Measurements from ENCODE around the gene MAP3K9.

The MAP3K9 gene

DNA sequence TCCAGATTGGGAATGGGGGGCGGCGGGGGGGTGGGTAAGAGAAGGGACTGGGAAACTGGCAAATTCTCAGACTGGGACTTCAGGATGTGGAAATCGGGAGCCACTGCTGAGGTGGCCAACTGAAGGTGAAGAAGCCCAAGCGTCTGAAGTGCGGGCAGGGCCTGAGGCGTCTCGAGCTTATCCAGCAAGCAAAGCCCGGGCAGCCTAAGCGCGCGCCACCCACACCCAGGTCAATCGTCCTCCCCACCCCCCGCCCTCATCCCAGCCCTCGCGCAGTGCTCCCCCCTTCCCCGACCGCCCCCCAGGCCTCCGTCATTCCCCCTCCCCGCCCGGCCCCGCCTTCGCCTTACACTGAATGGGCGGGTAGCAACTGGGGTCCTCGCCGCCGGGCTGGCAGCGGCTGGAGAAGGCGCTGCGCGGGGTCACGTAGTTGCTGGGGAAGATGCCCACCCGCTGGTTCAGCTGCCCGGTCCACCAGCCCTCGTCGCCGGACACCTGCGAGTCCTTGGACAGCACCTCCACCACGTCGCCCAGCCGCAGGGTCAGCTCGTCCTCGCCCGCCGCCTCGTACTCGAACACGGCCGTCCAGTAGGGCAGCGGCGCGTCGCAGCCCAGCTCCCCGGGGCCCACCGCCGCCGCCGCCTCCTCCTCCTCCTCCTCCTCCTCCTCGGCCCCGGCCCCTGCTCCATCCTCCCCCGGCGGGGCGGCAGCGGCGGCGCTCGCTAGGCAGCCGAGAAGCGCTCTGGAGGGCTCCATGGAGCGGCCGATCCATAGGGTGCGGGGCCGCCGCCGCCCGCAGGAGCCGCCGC, 693 bp downstream of the MAP3K9 start:
- Mint-ChIP-seq H3K27me3 (ENCODE audit: low read depth) (peaks cover 6% of the 10 kb centered on the region), H3K36me3 (ENCODE audit: low read depth) (peaks cover 2% of the 10 kb centered on the region), H3K9me3 (no peaks in the 10 kb centered on the region), H3K4me1 (ENCODE audit: low read depth) (peaks cover 5% of the 10 kb centered on the region), H3K4me3 (peak overlapping the region; percentile 86), H3K27ac (peak overlapping the region; percentile 70)
- DNase-seq (ENCODE audit: low spot score), result peak; percentile 15

DNA sequence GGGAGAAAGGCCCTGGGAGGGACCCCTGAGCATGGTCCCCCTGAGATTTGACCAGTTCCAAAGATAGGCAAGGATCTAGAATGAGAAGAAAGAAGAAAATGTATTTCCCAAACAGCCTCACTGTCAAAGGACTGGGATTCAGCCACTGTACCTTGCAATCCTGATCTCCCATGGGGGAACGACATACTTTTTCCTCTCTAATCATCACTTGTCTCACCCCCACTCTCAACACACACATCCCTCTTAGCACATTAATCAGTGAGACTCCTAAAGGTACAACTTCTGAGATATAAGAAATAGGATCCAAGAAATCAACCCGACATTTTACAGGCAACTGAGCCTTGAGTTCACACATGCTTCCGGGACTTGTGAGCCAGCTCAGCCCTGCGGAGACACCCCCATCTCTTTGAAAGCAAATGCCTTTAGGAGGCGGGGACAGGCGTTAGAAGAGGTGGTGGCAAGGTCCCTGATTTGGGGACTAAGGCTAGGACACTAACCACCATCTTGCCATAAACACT, 1.4 kb downstream of the MAP3K9 start:
- H3K4me1 Mint-ChIP-seq (ENCODE audit: low read depth), result peaks cover 5% of the 10 kb centered on the region
- H3K27me3 Mint-ChIP-seq (ENCODE audit: low read depth), result peaks cover 6% of the 10 kb centered on the region
- peak; percentile 57 for DNase-seq (ENCODE audit: low spot score)
- peak overlapping the region; percentile 70 for H3K27ac Mint-ChIP-seq
- H3K36me3 Mint-ChIP-seq (ENCODE audit: low read depth), result peaks cover 2% of the 10 kb centered on the region
- H3K9me3 Mint-ChIP-seq, result no peaks in the 10 kb centered on the region
- H3K4me3 Mint-ChIP-seq, result peak overlapping the region; percentile 86

DNA sequence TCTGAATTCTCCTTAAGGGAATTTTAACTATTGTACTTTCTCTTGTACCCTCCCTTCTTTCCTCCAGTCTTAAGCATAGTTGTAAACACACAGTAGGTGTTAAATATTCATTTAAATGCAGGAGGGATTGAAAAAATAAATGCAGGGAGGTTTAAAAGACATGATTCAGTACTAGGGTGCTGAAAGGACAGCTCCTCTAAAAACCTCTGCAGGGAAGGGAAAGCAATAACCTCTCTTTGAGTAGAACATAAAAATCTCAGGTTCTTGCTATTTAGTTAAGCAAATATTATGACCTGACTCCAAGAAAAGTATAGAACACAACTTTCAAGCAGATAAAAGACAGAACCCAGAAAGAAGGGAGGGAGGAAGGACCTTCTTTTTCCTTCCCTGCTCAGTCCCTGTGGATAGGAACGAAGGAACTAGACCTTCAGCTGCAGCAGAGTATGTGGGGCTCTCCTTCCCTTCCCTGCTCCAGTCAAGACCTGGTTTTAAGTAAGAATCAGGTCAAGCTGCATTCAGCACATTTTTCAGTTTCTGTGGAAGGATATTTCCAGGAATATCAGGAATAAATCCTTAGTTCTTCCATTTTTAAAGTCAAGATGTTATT, 4.7 kb downstream of the MAP3K9 start:
- peaks cover 7% of the 10 kb centered on the region for H3K36me3 Mint-ChIP-seq (ENCODE audit: low read depth)
- no peak overlapping the region for H3K4me3 Mint-ChIP-seq

DNA sequence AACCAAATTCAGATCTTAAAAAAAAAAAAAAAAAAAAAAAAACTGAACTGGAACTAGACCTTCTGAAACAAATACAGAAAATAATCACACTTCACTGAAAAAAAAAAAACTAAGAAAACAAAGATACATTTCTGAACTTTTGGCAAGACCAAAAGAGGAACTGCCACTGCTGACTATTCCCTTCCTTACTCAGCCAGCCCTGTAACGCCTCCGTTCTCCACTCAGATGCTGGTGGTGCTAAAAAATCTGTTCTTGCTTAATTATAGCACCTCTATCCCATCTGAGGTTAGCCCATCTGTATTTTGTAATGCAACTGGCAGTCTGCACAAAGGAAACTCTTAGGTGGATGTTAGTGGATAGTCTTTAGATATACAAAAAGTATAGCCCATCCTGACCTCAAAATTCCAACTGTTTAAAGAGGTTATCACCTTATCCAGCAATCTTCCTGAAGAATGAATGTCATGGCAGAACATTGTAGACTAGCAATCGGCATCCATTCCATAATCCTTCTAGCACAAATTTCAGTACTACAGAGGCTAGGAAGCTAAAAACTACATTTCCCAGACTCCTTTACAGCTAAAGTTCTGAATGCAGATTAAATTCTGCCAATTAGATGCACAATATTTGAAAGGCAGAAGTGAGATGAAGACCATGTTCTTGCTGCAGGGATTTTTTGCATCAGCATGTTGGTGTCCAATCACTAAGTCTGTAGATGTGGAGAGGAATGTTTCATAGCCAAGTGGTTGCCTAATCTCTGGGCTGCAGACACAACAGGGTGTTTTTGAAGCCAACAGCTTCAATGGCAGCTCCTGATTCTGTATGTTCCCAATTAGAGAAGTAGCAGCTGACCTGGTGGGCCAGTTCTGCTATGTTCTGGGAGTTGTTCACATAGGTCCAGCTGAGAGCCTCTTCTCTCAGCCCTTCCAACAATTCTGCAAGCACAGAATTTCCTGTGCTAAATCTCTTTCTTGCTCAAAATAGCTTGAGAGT, 5.7 kb downstream of the MAP3K9 start:
- Mint-ChIP-seq H3K27me3 (ENCODE audit: low read depth) (peaks cover 6% of the 10 kb centered on the region), H3K27ac (no peak overlapping the region), H3K4me3 (no peak overlapping the region), H3K36me3 (ENCODE audit: low read depth) (peaks cover 8% of the 10 kb centered on the region), H3K4me1 (ENCODE audit: low read depth) (peaks cover 5% of the 10 kb centered on the region), H3K9me3 (no peaks in the 10 kb centered on the region)
- DNase-seq (ENCODE audit: low spot score), result no peak

More for the DNA sequence above, 4.7 kb downstream of the MAP3K9 start:
- no peak for DNase-seq (ENCODE audit: low spot score)
- Mint-ChIP-seq H3K27ac (no peak overlapping the region), H3K9me3 (no peaks in the 10 kb centered on the region), H3K27me3 (ENCODE audit: low read depth) (peaks cover 6% of the 10 kb centered on the region), H3K4me1 (ENCODE audit: low read depth) (peaks cover 5% of the 10 kb centered on the region)

DNA sequence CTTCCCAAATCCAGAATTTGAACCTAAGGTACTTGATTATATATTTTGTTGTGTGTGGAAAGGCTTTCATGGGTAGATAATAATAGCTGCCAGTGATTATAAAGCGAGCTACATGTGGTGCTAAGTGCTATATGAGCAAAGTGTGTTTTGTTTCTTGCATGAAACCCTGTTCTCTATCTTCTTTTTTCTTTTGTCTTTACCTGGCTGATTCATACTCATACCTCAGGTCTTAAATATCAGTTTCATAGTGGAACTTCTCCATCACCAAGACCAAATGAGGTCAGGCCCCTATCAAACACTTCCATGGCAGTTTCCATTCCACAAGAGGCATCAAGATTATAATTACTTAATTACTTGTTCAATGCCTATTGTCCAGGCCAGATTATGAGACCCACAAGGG, 6.9 kb downstream of the MAP3K9 start:
- DNase-seq (ENCODE audit: low spot score), result no peak
- Mint-ChIP-seq H3K36me3 (ENCODE audit: low read depth) (peaks cover 6% of the 10 kb centered on the region), H3K27ac (no peak overlapping the region), H3K4me1 (ENCODE audit: low read depth) (peaks cover 2% of the 10 kb centered on the region), H3K9me3 (no peaks in the 10 kb centered on the region), H3K4me3 (no peak overlapping the region), H3K27me3 (ENCODE audit: low read depth) (peaks cover 2% of the 10 kb centered on the region)

DNA sequence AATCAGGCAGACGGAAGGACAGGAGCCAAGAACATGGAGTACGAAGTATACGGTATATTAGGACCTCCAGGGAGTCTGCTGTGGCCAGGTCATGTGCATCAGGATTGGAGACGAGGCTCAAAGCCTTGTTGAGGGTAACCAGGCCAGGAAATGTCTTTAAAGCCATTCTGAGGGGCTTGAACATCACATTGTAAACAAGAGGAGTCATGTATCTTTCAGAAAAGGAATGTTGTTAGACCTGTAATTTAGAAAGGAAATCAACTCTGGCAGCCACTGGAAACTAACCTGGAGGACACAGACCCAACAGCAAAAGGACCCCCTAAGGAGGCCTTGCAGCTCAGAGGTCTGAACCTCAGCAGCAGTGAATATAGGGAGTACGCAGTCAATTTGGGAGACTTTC, 7.5 kb downstream of the MAP3K9 start:
- Mint-ChIP-seq H3K4me1 (ENCODE audit: low read depth) (peaks cover under 1% of the 10 kb centered on the region), H3K27ac (no peak overlapping the region), H3K27me3 (ENCODE audit: low read depth) (peaks cover 1% of the 10 kb centered on the region), H3K36me3 (ENCODE audit: low read depth) (peaks cover 6% of the 10 kb centered on the region), H3K4me3 (no peak overlapping the region), H3K9me3 (no peaks in the 10 kb centered on the region)
- DNase-seq (ENCODE audit: low spot score), result no peak

DNA sequence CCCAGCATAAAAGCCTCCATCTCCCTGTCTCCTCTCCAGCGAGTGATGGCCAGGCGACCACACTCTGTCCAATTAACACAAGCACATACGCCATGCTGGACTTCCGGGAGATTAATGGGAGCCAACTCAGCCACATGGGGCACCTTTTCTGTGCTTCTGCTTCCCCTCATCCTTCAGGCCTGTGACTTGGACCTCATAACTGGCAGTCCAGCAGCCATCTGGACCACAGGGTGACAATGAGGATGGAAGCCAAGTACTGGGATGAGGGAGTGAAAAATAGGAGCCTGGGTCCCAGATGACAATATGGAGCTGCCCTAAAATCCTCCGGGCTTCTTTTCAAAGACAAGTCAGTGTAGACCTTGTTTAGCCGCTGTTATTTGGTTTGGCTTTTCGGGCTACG, 12.8 kb downstream of the MAP3K9 start:
- DNase-seq (ENCODE audit: low spot score), result no peak
- H3K4me3 Mint-ChIP-seq, result no peak overlapping the region
- H3K9me3 Mint-ChIP-seq, result no peaks in the 10 kb centered on the region
- H3K4me1 Mint-ChIP-seq (ENCODE audit: low read depth), result peaks cover 1% of the 10 kb centered on the region
- H3K27me3 Mint-ChIP-seq (ENCODE audit: low read depth), result no peaks in the 10 kb centered on the region
- H3K27ac Mint-ChIP-seq, result no peak overlapping the region
- H3K36me3 Mint-ChIP-seq (ENCODE audit: low read depth), result peaks cover 6% of the 10 kb centered on the region

DNA sequence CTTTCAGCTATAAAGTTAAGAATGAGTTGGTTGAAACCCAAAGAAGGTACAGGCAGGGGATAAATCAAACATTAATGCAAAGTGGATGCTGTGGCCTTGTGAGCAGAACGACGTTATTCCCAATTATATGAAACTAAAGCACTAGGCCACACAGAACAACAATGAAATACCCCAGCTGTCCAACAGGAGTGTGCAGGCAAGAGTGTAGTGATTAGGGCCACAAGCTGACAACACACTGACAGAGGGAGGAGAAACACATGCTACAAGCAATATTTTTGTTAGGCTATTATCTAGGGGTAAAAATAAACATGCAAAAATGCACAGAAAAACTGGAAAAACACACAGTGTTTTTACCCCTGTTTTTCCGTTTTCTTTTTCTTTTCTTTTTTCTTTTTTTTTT, 15.0 kb downstream of the MAP3K9 start:
- H3K9me3 Mint-ChIP-seq, result no peaks in the 10 kb centered on the region
- H3K27ac Mint-ChIP-seq, result no peak overlapping the region
- no peak overlapping the region for H3K4me3 Mint-ChIP-seq
- H3K36me3 Mint-ChIP-seq (ENCODE audit: low read depth), result peaks cover 6% of the 10 kb centered on the region
- peaks cover 1% of the 10 kb centered on the region for H3K4me1 Mint-ChIP-seq (ENCODE audit: low read depth)
- no peaks in the 10 kb centered on the region for H3K27me3 Mint-ChIP-seq (ENCODE audit: low read depth)
- DNase-seq (ENCODE audit: low spot score), result no peak

DNA sequence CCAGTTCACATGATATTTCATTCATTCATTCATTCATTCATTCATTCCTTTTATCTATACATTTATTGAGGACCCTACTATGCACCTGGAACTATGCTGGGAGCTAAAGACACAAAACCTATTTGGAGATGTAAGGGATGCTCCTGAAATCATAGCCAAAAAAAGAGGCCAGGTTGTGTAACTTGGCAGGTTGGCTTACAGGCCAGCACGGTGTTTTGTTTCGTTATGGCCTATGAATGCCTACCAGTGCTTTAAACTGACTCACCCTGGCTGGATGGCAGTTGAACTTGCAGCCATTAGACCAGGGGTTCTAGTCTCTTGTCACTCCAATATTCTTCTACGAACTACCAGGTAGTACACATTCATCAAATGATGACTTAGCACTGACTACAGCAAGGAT, 15.7 kb downstream of the MAP3K9 start:
- no peak for DNase-seq (ENCODE audit: low spot score)
- Mint-ChIP-seq H3K27me3 (ENCODE audit: low read depth) (no peaks in the 10 kb centered on the region), H3K27ac (no peak overlapping the region), H3K9me3 (no peaks in the 10 kb centered on the region), H3K4me3 (no peak overlapping the region), H3K4me1 (ENCODE audit: low read depth) (peaks cover 1% of the 10 kb centered on the region), H3K36me3 (ENCODE audit: low read depth) (peaks cover 5% of the 10 kb centered on the region)

DNA sequence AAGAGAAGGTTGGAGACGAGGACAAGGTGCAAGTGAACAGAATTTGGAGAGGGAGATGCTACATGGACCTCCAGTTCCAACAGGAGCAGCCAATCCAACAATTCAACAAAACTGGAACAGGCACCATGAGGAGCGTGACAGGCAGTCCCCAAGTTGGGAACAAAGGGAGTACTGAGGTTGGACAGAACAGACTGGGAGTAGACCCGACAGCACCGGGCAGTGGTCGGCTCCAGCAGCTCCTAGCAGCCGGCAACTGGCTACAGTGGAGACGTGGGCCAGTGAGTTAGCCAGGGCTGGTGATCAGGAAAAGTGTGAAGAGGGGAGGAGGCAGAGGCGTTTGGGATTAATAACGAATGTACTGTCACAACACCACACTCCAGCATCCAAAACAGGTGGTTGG, 16.4 kb downstream of the MAP3K9 start:
- Mint-ChIP-seq H3K27me3 (ENCODE audit: low read depth) (no peaks in the 10 kb centered on the region), H3K27ac (no peak overlapping the region), H3K4me1 (ENCODE audit: low read depth) (peaks cover 1% of the 10 kb centered on the region), H3K9me3 (no peaks in the 10 kb centered on the region), H3K36me3 (ENCODE audit: low read depth) (peaks cover 4% of the 10 kb centered on the region), H3K4me3 (no peak overlapping the region)
- DNase-seq (ENCODE audit: low spot score), result no peak

DNA sequence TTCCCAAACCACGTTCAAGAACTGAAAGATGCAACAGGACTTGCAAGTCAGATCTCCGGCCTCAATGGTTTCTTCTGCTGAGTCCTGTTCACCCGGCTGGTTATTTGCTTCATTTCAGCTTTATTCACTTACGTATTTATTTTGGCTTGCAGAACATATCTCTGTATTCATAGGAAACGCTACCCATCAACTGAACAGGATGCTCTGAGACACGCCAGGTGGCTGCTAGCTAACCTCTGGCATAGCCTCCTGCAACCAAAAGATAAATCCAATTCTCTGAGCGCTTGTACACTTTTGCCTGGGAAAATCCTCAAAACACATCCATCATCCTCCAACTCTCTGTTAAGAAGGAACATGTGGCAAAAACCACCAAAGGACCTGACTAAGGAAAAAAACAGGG, 17.3 kb downstream of the MAP3K9 start:
- H3K36me3 Mint-ChIP-seq (ENCODE audit: low read depth), result peaks cover 4% of the 10 kb centered on the region
- H3K27me3 Mint-ChIP-seq (ENCODE audit: low read depth), result no peaks in the 10 kb centered on the region
- no peak overlapping the region for H3K27ac Mint-ChIP-seq
- peaks cover 1% of the 10 kb centered on the region for H3K4me1 Mint-ChIP-seq (ENCODE audit: low read depth)
- no peak for DNase-seq (ENCODE audit: low spot score)
- no peaks in the 10 kb centered on the region for H3K9me3 Mint-ChIP-seq
- no peak overlapping the region for H3K4me3 Mint-ChIP-seq

DNA sequence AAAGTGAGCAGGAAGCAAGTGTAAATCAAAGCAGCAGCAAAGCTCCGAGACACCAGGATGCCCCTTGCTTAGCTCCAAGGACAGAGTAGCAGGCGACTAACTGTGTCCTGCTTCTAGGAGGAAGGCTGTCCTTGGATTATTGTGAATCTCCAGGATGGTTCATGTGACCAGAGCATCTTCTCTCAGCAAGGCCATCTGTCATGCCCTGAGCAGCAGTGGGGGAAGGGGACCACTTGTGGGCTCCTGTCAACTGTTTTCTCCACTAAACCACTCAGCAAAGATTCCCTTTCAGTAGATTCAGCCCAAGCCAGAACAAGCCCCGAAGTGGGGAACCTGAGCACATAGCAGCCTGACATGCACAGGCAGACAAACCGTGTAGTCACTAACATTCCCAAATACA, 19.4 kb downstream of the MAP3K9 start:
- no peak overlapping the region for H3K27ac Mint-ChIP-seq
- DNase-seq (ENCODE audit: low spot score), result no peak
- no peaks in the 10 kb centered on the region for H3K27me3 Mint-ChIP-seq (ENCODE audit: low read depth)
- H3K9me3 Mint-ChIP-seq, result no peaks in the 10 kb centered on the region
- no peak overlapping the region for H3K4me3 Mint-ChIP-seq
- H3K4me1 Mint-ChIP-seq (ENCODE audit: low read depth), result peaks cover 1% of the 10 kb centered on the region
- peaks cover 4% of the 10 kb centered on the region for H3K36me3 Mint-ChIP-seq (ENCODE audit: low read depth)

DNA sequence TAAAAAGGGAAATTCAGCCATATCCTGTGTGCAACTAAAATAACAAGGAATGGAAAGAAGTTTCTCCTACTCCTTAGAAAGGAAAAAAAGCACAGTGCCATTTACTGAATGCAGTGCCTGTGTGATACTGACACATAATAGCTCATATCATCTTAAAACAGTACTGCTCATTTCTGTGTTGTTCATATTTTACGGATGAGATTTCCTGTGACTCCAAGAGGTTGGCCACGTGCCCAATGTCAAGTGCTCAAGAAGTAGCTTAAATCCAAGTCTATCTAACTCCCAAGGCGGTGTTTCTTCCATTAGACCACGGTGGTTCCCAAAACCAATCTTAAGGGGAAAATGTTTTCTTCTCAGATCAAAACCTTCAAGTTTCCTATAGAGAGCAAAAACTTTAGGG, 20.0 kb downstream of the MAP3K9 start:
- Mint-ChIP-seq H3K4me3 (no peak overlapping the region), H3K4me1 (ENCODE audit: low read depth) (peaks cover 1% of the 10 kb centered on the region), H3K36me3 (ENCODE audit: low read depth) (peaks cover 4% of the 10 kb centered on the region), H3K27me3 (ENCODE audit: low read depth) (no peaks in the 10 kb centered on the region), H3K27ac (no peak overlapping the region), H3K9me3 (no peaks in the 10 kb centered on the region)
- DNase-seq (ENCODE audit: low spot score), result no peak

DNA sequence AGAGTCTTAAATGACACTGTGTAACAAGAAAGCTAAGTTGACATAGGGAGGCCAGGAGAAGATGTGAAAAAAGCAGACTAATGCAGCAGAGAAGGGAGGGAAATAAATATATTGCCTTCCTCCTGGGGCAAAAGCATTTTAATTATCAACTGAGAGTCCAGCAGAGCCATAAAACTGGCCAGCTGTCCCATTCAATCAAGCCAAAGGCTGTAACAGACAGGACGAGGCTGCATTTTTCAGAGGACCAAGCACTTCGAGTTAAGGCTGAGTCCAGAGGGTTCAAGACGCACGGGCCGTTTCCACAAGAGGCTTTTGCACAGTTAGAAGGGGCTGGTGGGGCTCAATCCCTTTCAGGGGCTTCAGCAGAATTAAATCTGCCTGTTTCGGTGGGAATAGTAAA, 20.4 kb downstream of the MAP3K9 start:
- Mint-ChIP-seq H3K27ac (no peak overlapping the region), H3K4me1 (ENCODE audit: low read depth) (no peaks in the 10 kb centered on the region), H3K4me3 (no peak overlapping the region), H3K36me3 (ENCODE audit: low read depth) (peaks cover 4% of the 10 kb centered on the region), H3K27me3 (ENCODE audit: low read depth) (no peaks in the 10 kb centered on the region), H3K9me3 (no peaks in the 10 kb centered on the region)
- no peak for DNase-seq (ENCODE audit: low spot score)

All from T-helper 2 cell treated with Interferon-gamma antibody and Interleukin-4, amounts not matched to agents 5 μg/mL and 100 μg/mL, for 36 hours (primary cell).